Keratinocyte (primary cell): ENCODE measurements around the gene SAE1. TPM values are rescaled to one million over a fixed set of nuclear protein-coding genes. Genes with fewer than 3 reads are reported as not detected.

Experiments used
- DNase-seq: peaks from one replicate; pipeline ENCODE4 v3.0.0-alpha.2; 2011; ENCODE audit warnings: low read depth, missing footprints, low spot score
- FAIRE-seq: peaks from 2 replicates; lab custom pipeline; 2011; peaks lifted over from hg19 to GRCh38; lab: Jason Lieb, UNC
- H2AFZ ChIP-seq: 2 replicates; pipeline ENCODE4 v1.6.0; 2012; ENCODE audit warnings: low read length, control low read depth, inconsistent platforms; ENCODE audit not compliant: control insufficient read depth
- H3K27ac ChIP-seq: 2 replicates; pipeline ENCODE4 v1.5.1; 2011; ENCODE audit warnings: low read length; ENCODE audit not compliant: control insufficient read depth, insufficient read depth
- H3K27me3 ChIP-seq: 3 replicates; pipeline ENCODE4 v1.6.0; 2011; ENCODE audit warnings: low read length; ENCODE audit not compliant: control insufficient read depth, insufficient read depth; ENCODE audit errors: extremely low read depth
- H3K36me3 ChIP-seq, 2 experiments: 2 replicates in 1 of 2; 3 replicates in 1 of 2; pipeline ENCODE4 v1.5.1; 2011; ENCODE audit warnings: low read length in 2 of 2, mild to moderate bottlenecking in 1 of 2; ENCODE audit not compliant: control insufficient read depth in 2 of 2, insufficient read depth in 2 of 2; ENCODE audit errors: extremely low read depth in 1 of 2
- H3K4me1 ChIP-seq: 3 replicates; pipeline ENCODE4 v1.5.1; 2011; ENCODE audit warnings: low read length; ENCODE audit not compliant: control insufficient read depth, insufficient read depth; ENCODE audit errors: extremely low read depth
- H3K4me2 ChIP-seq: 3 replicates; pipeline ENCODE4 v1.6.0; 2011; ENCODE audit warnings: low read depth, low read length; ENCODE audit not compliant: control insufficient read depth, insufficient read depth; ENCODE audit errors: extremely low read depth
- H3K4me3 ChIP-seq, 3 experiments: fragments of 200-600 bp in 1 of 3; sonication (generic) in 1 of 3; 2 replicates in 2 of 3; 3 replicates in 1 of 3; pipeline ENCODE4 v1.5.1; 2011 to 2016; ENCODE audit warnings: low read length in 3 of 3, mild to moderate bottlenecking in 3 of 3, control low read depth in 2 of 3, inconsistent platforms in 1 of 3, low read depth in 1 of 3, mixed read lengths in 1 of 3, mixed run types in 1 of 3, moderate library complexity in 1 of 3; ENCODE audit not compliant: control insufficient read depth in 2 of 3, insufficient read depth in 2 of 3; ENCODE audit errors: extremely low read depth in 1 of 3
- H3K79me2 ChIP-seq: 2 replicates; pipeline ENCODE4 v1.6.0; 2012; ENCODE audit warnings: low read length; ENCODE audit not compliant: control insufficient read depth, insufficient read depth
- H3K9ac ChIP-seq: 3 replicates; pipeline ENCODE4 v1.6.0; 2011; ENCODE audit warnings: low read length; ENCODE audit not compliant: control insufficient read depth, insufficient read depth; ENCODE audit errors: extremely low read depth
- H3K9me1 ChIP-seq: 3 replicates; pipeline ENCODE4 v1.6.0; 2011; ENCODE audit warnings: low read length; ENCODE audit not compliant: control insufficient read depth, insufficient read depth; ENCODE audit errors: extremely low read depth
- H3K9me3 ChIP-seq: 2 replicates; pipeline ENCODE4 v1.5.1; 2012; ENCODE audit warnings: low read depth, low read length; ENCODE audit not compliant: control insufficient read depth
- H4K20me1 ChIP-seq: 3 replicates; pipeline ENCODE4 v1.6.0; 2011; ENCODE audit warnings: low read length; ENCODE audit not compliant: control insufficient read depth, insufficient read depth; ENCODE audit errors: extremely low read depth
- CTCF ChIP-seq, 3 experiments: IDR thresholded peaks in 1 of 3; conservative IDR thresholded peaks in 1 of 3; optimal IDR thresholded peaks in 1 of 3; 2 replicates in 2 of 3; 3 replicates in 1 of 3; pipeline versions ENCODE3 to v1.5.1; 2011; ENCODE audit warnings: low read length in 3 of 3, mild to moderate bottlenecking in 3 of 3, moderate library complexity in 2 of 3, control low read depth in 1 of 3, inconsistent platforms in 1 of 3; ENCODE audit not compliant: insufficient read depth in 2 of 3; ENCODE audit errors: extremely low read depth in 1 of 3
- EZH2 ChIP-seq: IDR thresholded peaks from one replicate; pipeline ENCODE4 v1.6.1; 2012; ENCODE audit warnings: inconsistent platforms, mild to moderate bottlenecking, low read length, moderate library complexity
- dilution Hi-C: fragments of 300-500 bp; cut with MboI; formaldehyde crosslinking; loops from one replicate; pipeline ENCODE4 v1.7.0; 2020; ENCODE audit warnings: low sequenced_read_pairs; ENCODE audit not compliant: extremely low pct_ligation_motif_present
- polyA plus RNA-seq, 5 experiments: library from polyadenylated mRNA; depleted of rRNA in 3 of 5; stranded (reverse) in 3 of 5; stranded (forward) in 1 of 5; unstranded in 1 of 5; fragments of >200 nt; gene quantifications; 1 replicate in 1 of 5; 2 replicates in 3 of 5; 3 replicates in 1 of 5; pipeline versions ENCODE4 v1.2.1 to v1.2.3, GENCODE V29; 2011 to 2012; ENCODE audit warnings: missing spikeins in 2 of 5, low read depth in 1 of 5, low replicate concordance in 1 of 5

Gene SAE1
- polyA plus RNA-seq, 1 donor (not counting 4 experiments of a cell fraction or from before 2014, with no cell fraction given): 102 TPM

GRCh38 chr19:47200530-47200929, 69.9 kb downstream of the SAE1 start:
- FAIRE-seq (no peak), DNase-seq (no peak)
- TF ChIP-seq EZH2 (no peak), CTCF (optimal IDR thresholded peaks at IDR 0.05 in 1 of 3, IDR thresholded peaks at IDR 0.05 in 1 of 3, conservative IDR thresholded peaks at IDR 0.05 in 1 of 3; ENCODE audit: extremely low read depth in 1 of 3, insufficient read depth in 2 of 3, low read length in 3 of 3) (no peak)
- H3K4me1 ChIP-seq: no peaks in the 10 kb centered on the region
- no peak overlapping the region for H3K4me2 ChIP-seq
- H3K9me3 ChIP-seq: no peaks in the 10 kb centered on the region
- H3K4me3 ChIP-seq: no peak overlapping the region
- no peaks in the 10 kb centered on the region for H3K9me1 ChIP-seq
- dilution Hi-C loops: no loop called here
- no peaks in the 10 kb centered on the region for H3K27me3 ChIP-seq
- no peaks in the 10 kb centered on the region for H4K20me1 ChIP-seq
- no peak overlapping the region for H2AFZ ChIP-seq
- H3K36me3 ChIP-seq: peaks cover 8 to 23% of the 10 kb centered on the region in 2 experiments
- H3K27ac ChIP-seq: no peak overlapping the region
- no peaks in the 10 kb centered on the region for H3K79me2 ChIP-seq
- H3K9ac ChIP-seq: no peak overlapping the region

DNA sequence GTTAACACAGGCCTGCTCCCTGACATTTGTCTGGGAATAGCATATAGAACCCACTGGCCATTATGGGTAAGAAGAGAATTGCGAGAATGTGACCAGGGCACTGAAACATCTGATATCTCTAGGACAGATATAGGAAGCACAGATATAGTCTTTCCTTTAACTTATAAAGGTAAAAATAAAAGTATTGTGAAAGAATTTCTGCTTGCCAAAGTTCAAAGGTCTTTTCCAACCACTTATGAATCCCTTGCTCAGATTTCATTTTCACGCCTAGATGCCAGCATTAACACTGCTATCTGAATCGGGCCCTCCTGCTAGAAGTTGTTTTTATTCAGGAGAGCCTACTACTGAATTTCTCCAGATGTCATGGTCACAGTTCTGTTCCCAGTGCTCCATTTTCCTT, 72.6 kb downstream of the SAE1 start:
- no peaks in the 10 kb centered on the region for H3K9me3 ChIP-seq
- no peaks in the 10 kb centered on the region for H3K79me2 ChIP-seq
- no peak overlapping the region for H3K4me2 ChIP-seq
- H3K27me3 ChIP-seq: no peaks in the 10 kb centered on the region
- H3K4me1 ChIP-seq: no peaks in the 10 kb centered on the region
- H3K9ac ChIP-seq: no peak overlapping the region
- no peak for DNase-seq
- no peak for FAIRE-seq
- no peak overlapping the region for H3K4me3 ChIP-seq
- H2AFZ ChIP-seq: no peak overlapping the region
- dilution Hi-C loops: no loop called here
- H3K27ac ChIP-seq: no peak overlapping the region
- no peaks in the 10 kb centered on the region for H3K9me1 ChIP-seq
- H3K36me3 ChIP-seq: peaks cover 13 to 30% of the 10 kb centered on the region in 2 experiments
- TF ChIP-seq CTCF (optimal IDR thresholded peaks at IDR 0.05 in 1 of 3, IDR thresholded peaks at IDR 0.05 in 1 of 3, conservative IDR thresholded peaks at IDR 0.05 in 1 of 3; ENCODE audit: extremely low read depth in 1 of 3, insufficient read depth in 2 of 3, low read length in 3 of 3) (no peak), EZH2 (no peak)
- no peaks in the 10 kb centered on the region for H4K20me1 ChIP-seq
